HepG2 (cell line): ENCODE results near the gene HLCS. TPM values are rescaled to one million over a fixed set of nuclear protein-coding genes. Genes with fewer than 3 reads are reported as not detected.

Experiments
- ERF ChIP-seq: IDR thresholded peaks from 2 replicates; pipeline ENCODE4 v1.6.1; 2018; ENCODE audit warnings: missing biosample characterization, missing genetic modification reagents
- FOXA1 ChIP-seq, 2 experiments: fragments of 450-650 bp in 1 of 2; sonication (generic) in 1 of 2; formaldehyde crosslinking in 1 of 2; IDR thresholded peaks; 2 replicates each; pipeline versions ENCODE4 v1.4.0 to v1.6.1; 2016 to 2020; ENCODE audit warnings: missing genetic modification reagents in 1 of 2
- FOXA3 ChIP-seq: IDR thresholded peaks from 2 replicates; pipeline ENCODE4 v1.6.1; 2016; ENCODE audit warnings: missing genetic modification reagents, missing compliant biosample characterization
- GATAD2A ChIP-seq: IDR thresholded peaks from 2 replicates; pipeline ENCODE4 v1.6.1; 2016
- GTF2F1 ChIP-seq: fragments of 150-350 bp; IDR thresholded peaks from 2 replicates; pipeline ENCODE4 v1.6.1; 2014; ENCODE audit warnings: low read length
- IRF2 ChIP-seq: IDR thresholded peaks from 2 replicates; pipeline ENCODE4 v1.6.1; 2018; ENCODE audit warnings: missing genetic modification reagents, missing compliant biosample characterization
- KMT2A ChIP-seq: sonication (generic); formaldehyde crosslinking; IDR thresholded peaks from 2 replicates; pipeline ENCODE4 v1.4.0; 2020; ENCODE audit warnings: missing genetic modification reagents
- KMT2B ChIP-seq: IDR thresholded peaks from 2 replicates; pipeline ENCODE4 v1.6.1; 2016; ENCODE audit warnings: missing genetic modification reagents, missing compliant biosample characterization
- MED8 ChIP-seq: sonication (generic); formaldehyde crosslinking; IDR thresholded peaks from 2 replicates; pipeline ENCODE4 v1.8.1; 2023; ENCODE audit warnings: mild to moderate bottlenecking, missing genetic modification reagents; ENCODE audit not compliant: insufficient replicate concordance
- MIXL1 ChIP-seq: IDR thresholded peaks from 2 replicates; pipeline ENCODE4 v1.6.1; 2016
- NFRKB ChIP-seq: fragments of 450-650 bp; IDR thresholded peaks from 2 replicates; pipeline ENCODE4 v1.6.1; 2017
- NR2F6 ChIP-seq, 2 experiments: IDR thresholded peaks; 2 replicates each; pipeline ENCODE4 v1.6.1; 2016; ENCODE audit warnings: antibody characterized with exemption in 1 of 2, mild to moderate bottlenecking in 1 of 2
- SALL1 ChIP-seq: sonication (generic); formaldehyde crosslinking; IDR thresholded peaks from 2 replicates; pipeline ENCODE4 v1.8.0; 2022; ENCODE audit warnings: mild to moderate bottlenecking, missing genetic modification reagents
- SALL2 ChIP-seq: sonication (generic); formaldehyde crosslinking; IDR thresholded peaks from 2 replicates; pipeline ENCODE4 v1.8.1; 2023; ENCODE audit warnings: mild to moderate bottlenecking, missing genetic modification reagents, inconsistent platforms
- SOX13 ChIP-seq, 3 experiments: fragments of 450-650 bp in 1 of 3; sonication (generic) in 1 of 3; formaldehyde crosslinking in 1 of 3; IDR thresholded peaks in 2 of 3; conservative IDR thresholded peaks in 1 of 3; 2 replicates each; pipeline versions ENCODE4 v1.5.0 to v1.6.1; 2016 to 2020; ENCODE audit warnings: antibody characterized with exemption in 1 of 3, mild to moderate bottlenecking in 1 of 3, missing compliant biosample characterization in 1 of 3, missing genetic modification reagents in 1 of 3, moderate library complexity in 1 of 3
- SOX5 ChIP-seq: IDR thresholded peaks from 2 replicates; pipeline ENCODE4 v1.6.1; 2016; ENCODE audit warnings: borderline replicate concordance
- STAG1 ChIP-seq: sonication (generic); formaldehyde crosslinking; IDR thresholded peaks from 2 replicates; pipeline ENCODE4 v1.4.0; 2020; ENCODE audit warnings: missing genetic modification reagents
- ZFP36L2 ChIP-seq: sonication (generic); formaldehyde crosslinking; IDR thresholded peaks from 2 replicates; pipeline ENCODE4 v1.4.0; 2020; ENCODE audit warnings: missing genetic modification reagents
- ZNF12 ChIP-seq: sonication (generic); formaldehyde crosslinking; IDR thresholded peaks from 2 replicates; pipeline ENCODE4 v1.5.0; 2020; ENCODE audit warnings: missing genetic modification reagents
- ZNF264 ChIP-seq: sonication (generic); formaldehyde crosslinking; IDR thresholded peaks from 2 replicates; pipeline ENCODE4 v1.4.0; 2020; ENCODE audit warnings: missing genetic modification reagents
- ZNF337 ChIP-seq: sonication (generic); formaldehyde crosslinking; IDR thresholded peaks from 2 replicates; pipeline ENCODE4 v1.5.1; 2020; ENCODE audit warnings: missing genetic modification reagents, low read depth, mild to moderate bottlenecking, borderline replicate concordance
- ZNF607 ChIP-seq: sonication (generic); formaldehyde crosslinking; IDR thresholded peaks from 2 replicates; pipeline ENCODE4 v1.5.1; 2020; ENCODE audit warnings: missing genetic modification reagents, mild to moderate bottlenecking, borderline replicate concordance
- ZNF616 ChIP-seq: sonication (generic); formaldehyde crosslinking; IDR thresholded peaks from 2 replicates; pipeline ENCODE4 v1.5.0; 2020; ENCODE audit warnings: low read depth, mild to moderate bottlenecking, missing genetic modification reagents
- ZNF777 ChIP-seq: sonication (generic); formaldehyde crosslinking; IDR thresholded peaks from 2 replicates; pipeline ENCODE4 v1.4.0; 2020; ENCODE audit warnings: missing genetic modification reagents
- ZNF781 ChIP-seq: sonication (generic); formaldehyde crosslinking; IDR thresholded peaks from 2 replicates; pipeline ENCODE4 v1.5.1; 2020; ENCODE audit warnings: borderline replicate concordance, mild to moderate bottlenecking, missing genetic modification reagents; ENCODE audit errors: not compliant biosample characterization
- ZSCAN20 ChIP-seq: sonication (generic); formaldehyde crosslinking; IDR thresholded peaks from 2 replicates; pipeline ENCODE4 v1.4.0; 2020; ENCODE audit warnings: missing genetic modification reagents, mild to moderate bottlenecking, borderline replicate concordance
- polyA plus RNA-seq, 8 experiments: library from polyadenylated mRNA; depleted of rRNA in 3 of 8; stranded (reverse) in 7 of 8; unstranded in 1 of 8; fragments of >200 nt; fragmentation: Illumina TruSeq in 4 of 8; extraction: Trizol in 4 of 8; gene quantifications; 2 replicates each; pipeline versions ENCODE4 v1.2.1 to v1.2.3, GENCODE V29; 2011 to 2016; ENCODE audit warnings: low read depth in 4 of 8, missing spikeins in 1 of 8, mixed read lengths in 1 of 8; ENCODE audit not compliant: insufficient read depth in 1 of 8
- total RNA-seq, 5 experiments: library from RNA; depleted of rRNA; stranded (reverse); fragments of >200 nt; fragmentation: Illumina TruSeq; extraction: Trizol; gene quantifications; 2 replicates each; pipeline ENCODE4 v1.2.3, GENCODE V29; 2016; ENCODE audit warnings: low read depth in 1 of 5
- TF ChIP-seq, protein P1 (sequence below): sonication (generic); formaldehyde crosslinking; IDR thresholded peaks from 2 replicates; pipeline ENCODE4 v1.5.1; 2020; ENCODE audit warnings: mild to moderate bottlenecking, missing genetic modification reagents, moderate library complexity
- TF ChIP-seq, protein P2 (sequence below): sonication (generic); formaldehyde crosslinking; IDR thresholded peaks from 2 replicates; pipeline ENCODE4 v1.5.0; 2020; ENCODE audit warnings: mild to moderate bottlenecking, missing genetic modification reagents

Gene HLCS
- total and polyA plus RNA-seq, 2 of the 13 experiments (the other 11 are each of a cell fraction or from before 2014, with no cell fraction given) = 7.9 to 12.3 TPM

DNA sequence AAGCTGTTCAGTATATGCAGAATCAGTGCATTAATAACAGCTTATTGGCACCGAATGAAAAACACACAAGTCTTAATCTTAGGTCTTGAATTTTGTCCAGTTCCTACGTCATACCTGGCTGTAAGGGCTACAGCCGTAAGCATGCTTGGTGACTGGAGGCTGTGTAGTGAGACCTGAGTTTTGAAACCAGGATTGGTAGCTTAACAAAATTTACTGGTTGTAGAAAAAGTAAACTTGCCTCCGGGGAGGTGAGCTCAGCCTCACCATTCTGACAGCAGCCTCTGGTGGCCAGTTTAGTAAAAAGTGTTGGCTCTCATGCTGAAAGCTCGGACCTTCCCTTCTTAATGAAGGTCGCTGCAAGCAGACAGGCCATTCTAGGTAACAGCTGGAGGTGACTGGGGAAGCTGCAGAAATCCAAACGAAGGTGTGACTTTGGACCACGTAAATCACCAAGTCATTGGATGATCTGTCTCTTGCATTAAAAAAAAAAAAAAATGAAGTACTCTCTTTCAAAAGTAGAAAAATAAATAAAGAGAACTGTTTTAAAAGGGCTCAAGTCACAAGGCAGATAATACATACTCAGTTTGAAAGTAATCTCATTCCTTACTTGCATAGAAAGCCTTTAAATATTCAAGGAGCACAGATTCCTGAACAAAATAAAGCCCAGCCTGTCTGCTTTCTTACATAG is 48.9 kb downstream of the HLCS start (continued):
- no peak for TF ChIP-seq KMT2B
- TF ChIP-seq NR2F6 (IDR thresholded peaks at IDR 0.05) = no peak
- 0 out of 2 replicates have a peak, but pooled peaks have one; percentile 8 for TF ChIP-seq NR2F6 (CRISPR knock-in tag; IDR thresholded peaks at IDR 0.05)
- TF ChIP-seq ZFP36L2 (CRISPR knock-in tag) = no peak
- TF ChIP-seq FOXA1 (IDR thresholded peaks at IDR 0.05) = no peak
- 0 out of 2 replicates have a peak, but pooled peaks have one; percentile 8 for TF ChIP-seq FOXA1 (CRISPR knock-in tag; IDR thresholded peaks at IDR 0.05)
- no peak for TF ChIP-seq SALL2 (CRISPR knock-in tag)
- TF ChIP-seq STAG1 (CRISPR knock-in tag) = peak; percentile 79
- peak; percentile 49; the same call in 1 of the 2 replicates for TF ChIP-seq SALL1
- no peak for TF ChIP-seq ZNF777 (CRISPR knock-in tag)
- 0 out of 2 replicates have a peak, but pooled peaks have one; percentile 8 for TF ChIP-seq SOX5
- no peak for TF ChIP-seq GTF2F1
- 0 out of 2 replicates have a peak, but pooled peaks have one; percentile 24 for TF ChIP-seq ERF (CRISPR knock-in tag)
- TF ChIP-seq ZNF337 (CRISPR knock-in tag) = 0 out of 2 replicates have a peak, but pooled peaks have one; percentile 22
- 0 out of 2 replicates have a peak, but pooled peaks have one; percentile 26 for TF ChIP-seq KMT2A (CRISPR knock-in tag)
- no peak for TF ChIP-seq ZSCAN20 (CRISPR knock-in tag)
- no peak for TF ChIP-seq ZNF264 (CRISPR knock-in tag)
- no peak for TF ChIP-seq GATAD2A (CRISPR knock-in tag)
- TF ChIP-seq, protein P1, sequence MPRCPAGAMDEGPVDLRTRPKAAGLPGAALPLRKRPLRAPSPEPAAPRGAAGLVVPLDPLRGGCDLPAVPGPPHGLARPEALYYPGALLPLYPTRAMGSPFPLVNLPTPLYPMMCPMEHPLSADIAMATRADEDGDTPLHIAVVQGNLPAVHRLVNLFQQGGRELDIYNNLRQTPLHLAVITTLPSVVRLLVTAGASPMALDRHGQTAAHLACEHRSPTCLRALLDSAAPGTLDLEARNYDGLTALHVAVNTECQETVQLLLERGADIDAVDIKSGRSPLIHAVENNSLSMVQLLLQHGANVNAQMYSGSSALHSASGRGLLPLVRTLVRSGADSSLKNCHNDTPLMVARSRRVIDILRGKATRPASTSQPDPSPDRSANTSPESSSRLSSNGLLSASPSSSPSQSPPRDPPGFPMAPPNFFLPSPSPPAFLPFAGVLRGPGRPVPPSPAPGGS (CRISPR knock-in tag) = no peak
- no peak for TF ChIP-seq ZNF616
- TF ChIP-seq NFRKB = no peak
- TF ChIP-seq IRF2 (CRISPR knock-in tag) = 0 out of 2 replicates have a peak, but pooled peaks have one; percentile 43
- TF ChIP-seq MIXL1 (CRISPR knock-in tag) = peak; percentile 63; the same call in 1 of the 2 replicates
- no peak for TF ChIP-seq ZNF781 (CRISPR knock-in tag)
- no peak for TF ChIP-seq ZNF12 (CRISPR knock-in tag)
- peak; percentile 46; the same call in 1 of the 2 replicates for TF ChIP-seq FOXA3 (CRISPR knock-in tag)
- TF ChIP-seq, protein P2, sequence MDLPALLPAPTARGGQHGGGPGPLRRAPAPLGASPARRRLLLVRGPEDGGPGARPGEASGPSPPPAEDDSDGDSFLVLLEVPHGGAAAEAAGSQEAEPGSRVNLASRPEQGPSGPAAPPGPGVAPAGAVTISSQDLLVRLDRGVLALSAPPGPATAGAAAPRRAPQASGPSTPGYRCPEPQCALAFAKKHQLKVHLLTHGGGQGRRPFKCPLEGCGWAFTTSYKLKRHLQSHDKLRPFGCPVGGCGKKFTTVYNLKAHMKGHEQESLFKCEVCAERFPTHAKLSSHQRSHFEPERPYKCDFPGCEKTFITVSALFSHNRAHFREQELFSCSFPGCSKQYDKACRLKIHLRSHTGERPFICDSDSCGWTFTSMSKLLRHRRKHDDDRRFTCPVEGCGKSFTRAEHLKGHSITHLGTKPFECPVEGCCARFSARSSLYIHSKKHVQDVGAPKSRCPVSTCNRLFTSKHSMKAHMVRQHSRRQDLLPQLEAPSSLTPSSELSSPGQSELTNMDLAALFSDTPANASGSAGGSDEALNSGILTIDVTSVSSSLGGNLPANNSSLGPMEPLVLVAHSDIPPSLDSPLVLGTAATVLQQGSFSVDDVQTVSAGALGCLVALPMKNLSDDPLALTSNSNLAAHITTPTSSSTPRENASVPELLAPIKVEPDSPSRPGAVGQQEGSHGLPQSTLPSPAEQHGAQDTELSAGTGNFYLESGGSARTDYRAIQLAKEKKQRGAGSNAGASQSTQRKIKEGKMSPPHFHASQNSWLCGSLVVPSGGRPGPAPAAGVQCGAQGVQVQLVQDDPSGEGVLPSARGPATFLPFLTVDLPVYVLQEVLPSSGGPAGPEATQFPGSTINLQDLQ (CRISPR knock-in tag) = no peak
- TF ChIP-seq SOX13 (IDR thresholded peaks at IDR 0.05) = no peak
- 0 out of 4 replicates have a peak, but pooled peaks of 1 of the 2 experiments have one; percentile 13 for TF ChIP-seq SOX13 (CRISPR knock-in tag; conservative IDR thresholded peaks at IDR 0.05 in 1 of 2, IDR thresholded peaks at IDR 0.05 in 1 of 2)
- no peak for TF ChIP-seq ZNF607 (CRISPR knock-in tag)
- no peak for TF ChIP-seq MED8
